ENCODE results near the gene PSRC1.

DNA sequence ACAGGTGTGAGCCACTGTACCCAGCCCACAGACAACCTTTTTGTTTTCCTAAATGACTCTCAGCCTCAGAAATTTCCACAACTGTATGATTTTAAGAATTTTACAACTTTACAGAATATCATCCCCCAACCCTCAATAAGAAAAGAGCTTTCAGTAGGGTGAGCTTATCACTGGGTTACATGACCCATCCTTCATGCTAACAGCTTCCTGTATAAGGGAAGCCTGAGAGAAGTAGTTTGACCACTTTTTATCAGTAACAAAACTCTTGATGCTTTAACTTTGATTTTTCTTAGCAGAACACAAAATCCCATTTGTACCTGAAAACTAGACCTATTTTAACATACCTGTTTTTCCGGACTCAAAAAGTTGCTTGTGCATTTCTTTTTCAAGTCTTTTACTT is 33.6 kb upstream of the PSRC1 start:
- TF ChIP-seq CTCF (conservative IDR thresholded peaks at IDR 0.05; ENCODE audit: low read length): no peak
- TF ChIP-seq EZH2phosphoT487 (IDR thresholded peaks at IDR 0.05; ENCODE audit: borderline replicate concordance, low read depth, low read length): no peak

Data from OCI-LY7 (cell line).